GM23338 (cell line): ENCODE data around the gene VOPP1.
"Not testable (repeated sequence)": the region's sequence is repeated elsewhere in the genome, so short reads cannot be mapped to it uniquely, and the experiment has no call there.

Source experiments
- CREB1 ChIP-seq: fragments of 250-450 bp; sonication (Bioruptor Pico); IDR thresholded peaks from 2 replicates; pipeline ENCODE4 v1.5.0; 2020; ENCODE audit warnings: low read depth, mild to moderate bottlenecking, moderate library complexity
- EZH2 ChIP-seq: fragments of 200-600 bp; sonication (generic); IDR thresholded peaks from one replicate; pipeline ENCODE4 v1.8.0; 2017; ENCODE audit warnings: antibody characterized with exemption, mild to moderate bottlenecking, low read depth; ENCODE audit not compliant: unreplicated experiment
- EZH2phosphoT487 ChIP-seq: fragments of 200-600 bp; sonication (generic); IDR thresholded peaks from one replicate; pipeline ENCODE4 v1.8.1; 2018; ENCODE audit warnings: antibody characterized with exemption; ENCODE audit not compliant: unreplicated experiment
- JUNB ChIP-seq: IDR thresholded peaks from one replicate; pipeline ENCODE4 v1.6.1; 2016; ENCODE audit warnings: antibody characterized with exemption; ENCODE audit not compliant: unreplicated experiment
- POLR2AphosphoS5 ChIP-seq: IDR thresholded peaks from 2 replicates; pipeline ENCODE4 v1.6.1; 2016; ENCODE audit warnings: antibody characterized with exemption, low read depth
- ZNF331 ChIP-seq: fragments of 250-450 bp; sonication (Bioruptor Pico); IDR thresholded peaks from 2 replicates; pipeline ENCODE4 v1.5.0; 2020; ENCODE audit warnings: low read depth, mild to moderate bottlenecking, moderate library complexity
- TF ChIP-seq, protein P1 (sequence below), 2 experiments: fragments of 200-600 bp in 1 of 2; sonication (generic) in 1 of 2; conservative IDR thresholded peaks; 2 replicates each; pipeline versions ENCODE4 v1.5.1 to v1.6.1; 2016 to 2017; ENCODE audit warnings: antibody characterized with exemption in 2 of 2, low read depth in 2 of 2, mild to moderate bottlenecking in 2 of 2, moderate library complexity in 1 of 2
- TF ChIP-seq, protein P2 (sequence below): IDR thresholded peaks from one replicate; pipeline ENCODE4 v1.6.1; 2018; ENCODE audit warnings: antibody characterized with exemption; ENCODE audit not compliant: unreplicated experiment
- TF ChIP-seq, protein P3 (sequence below): IDR thresholded peaks from 2 replicates; pipeline ENCODE4 v1.6.1; 2016; ENCODE audit warnings: antibody characterized with exemption
- TF ChIP-seq, protein P4 (sequence below): fragments of 250-450 bp; sonication (Bioruptor Pico); IDR thresholded peaks from 2 replicates; pipeline ENCODE4 v1.5.0; 2020; ENCODE audit warnings: mild to moderate bottlenecking, moderate library complexity

DNA sequence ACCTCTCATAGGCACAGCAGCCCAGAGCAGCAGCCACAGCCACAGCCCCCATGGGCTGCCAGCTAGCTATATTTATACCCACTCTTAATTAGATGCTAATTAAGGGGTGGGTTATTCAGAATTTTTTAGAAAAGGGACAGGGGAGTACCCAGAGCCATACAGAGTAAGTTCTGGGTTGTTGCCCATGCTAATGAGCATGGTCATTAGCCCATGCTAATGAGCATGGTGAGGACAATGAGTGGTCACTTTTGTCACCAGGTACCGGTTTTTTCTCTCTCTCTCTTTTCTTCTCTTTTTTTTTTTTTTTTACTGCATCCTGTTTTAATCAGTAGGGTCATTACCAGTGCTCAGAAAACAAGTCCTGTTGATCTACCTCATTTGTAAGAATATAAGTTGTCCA is 37.4 kb upstream of the VOPP1 start:
- TF ChIP-seq, protein P1, sequence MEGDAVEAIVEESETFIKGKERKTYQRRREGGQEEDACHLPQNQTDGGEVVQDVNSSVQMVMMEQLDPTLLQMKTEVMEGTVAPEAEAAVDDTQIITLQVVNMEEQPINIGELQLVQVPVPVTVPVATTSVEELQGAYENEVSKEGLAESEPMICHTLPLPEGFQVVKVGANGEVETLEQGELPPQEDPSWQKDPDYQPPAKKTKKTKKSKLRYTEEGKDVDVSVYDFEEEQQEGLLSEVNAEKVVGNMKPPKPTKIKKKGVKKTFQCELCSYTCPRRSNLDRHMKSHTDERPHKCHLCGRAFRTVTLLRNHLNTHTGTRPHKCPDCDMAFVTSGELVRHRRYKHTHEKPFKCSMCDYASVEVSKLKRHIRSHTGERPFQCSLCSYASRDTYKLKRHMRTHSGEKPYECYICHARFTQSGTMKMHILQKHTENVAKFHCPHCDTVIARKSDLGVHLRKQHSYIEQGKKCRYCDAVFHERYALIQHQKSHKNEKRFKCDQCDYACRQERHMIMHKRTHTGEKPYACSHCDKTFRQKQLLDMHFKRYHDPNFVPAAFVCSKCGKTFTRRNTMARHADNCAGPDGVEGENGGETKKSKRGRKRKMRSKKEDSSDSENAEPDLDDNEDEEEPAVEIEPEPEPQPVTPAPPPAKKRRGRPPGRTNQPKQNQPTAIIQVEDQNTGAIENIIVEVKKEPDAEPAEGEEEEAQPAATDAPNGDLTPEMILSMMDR (conservative IDR thresholded peaks at IDR 0.05; ENCODE audit: low read depth in 2 of 2), result not testable (repeated sequence)
- not testable (repeated sequence) for TF ChIP-seq POLR2AphosphoS5; EZH2; EZH2phosphoT487; JUNB; ZNF331; CREB1 (CRISPR knock-in tag)
- TF ChIP-seq, protein P2, sequence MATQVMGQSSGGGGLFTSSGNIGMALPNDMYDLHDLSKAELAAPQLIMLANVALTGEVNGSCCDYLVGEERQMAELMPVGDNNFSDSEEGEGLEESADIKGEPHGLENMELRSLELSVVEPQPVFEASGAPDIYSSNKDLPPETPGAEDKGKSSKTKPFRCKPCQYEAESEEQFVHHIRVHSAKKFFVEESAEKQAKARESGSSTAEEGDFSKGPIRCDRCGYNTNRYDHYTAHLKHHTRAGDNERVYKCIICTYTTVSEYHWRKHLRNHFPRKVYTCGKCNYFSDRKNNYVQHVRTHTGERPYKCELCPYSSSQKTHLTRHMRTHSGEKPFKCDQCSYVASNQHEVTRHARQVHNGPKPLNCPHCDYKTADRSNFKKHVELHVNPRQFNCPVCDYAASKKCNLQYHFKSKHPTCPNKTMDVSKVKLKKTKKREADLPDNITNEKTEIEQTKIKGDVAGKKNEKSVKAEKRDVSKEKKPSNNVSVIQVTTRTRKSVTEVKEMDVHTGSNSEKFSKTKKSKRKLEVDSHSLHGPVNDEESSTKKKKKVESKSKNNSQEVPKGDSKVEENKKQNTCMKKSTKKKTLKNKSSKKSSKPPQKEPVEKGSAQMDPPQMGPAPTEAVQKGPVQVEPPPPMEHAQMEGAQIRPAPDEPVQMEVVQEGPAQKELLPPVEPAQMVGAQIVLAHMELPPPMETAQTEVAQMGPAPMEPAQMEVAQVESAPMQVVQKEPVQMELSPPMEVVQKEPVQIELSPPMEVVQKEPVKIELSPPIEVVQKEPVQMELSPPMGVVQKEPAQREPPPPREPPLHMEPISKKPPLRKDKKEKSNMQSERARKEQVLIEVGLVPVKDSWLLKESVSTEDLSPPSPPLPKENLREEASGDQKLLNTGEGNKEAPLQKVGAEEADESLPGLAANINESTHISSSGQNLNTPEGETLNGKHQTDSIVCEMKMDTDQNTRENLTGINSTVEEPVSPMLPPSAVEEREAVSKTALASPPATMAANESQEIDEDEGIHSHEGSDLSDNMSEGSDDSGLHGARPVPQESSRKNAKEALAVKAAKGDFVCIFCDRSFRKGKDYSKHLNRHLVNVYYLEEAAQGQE, result not testable (repeated sequence)
- TF ChIP-seq, protein P3, sequence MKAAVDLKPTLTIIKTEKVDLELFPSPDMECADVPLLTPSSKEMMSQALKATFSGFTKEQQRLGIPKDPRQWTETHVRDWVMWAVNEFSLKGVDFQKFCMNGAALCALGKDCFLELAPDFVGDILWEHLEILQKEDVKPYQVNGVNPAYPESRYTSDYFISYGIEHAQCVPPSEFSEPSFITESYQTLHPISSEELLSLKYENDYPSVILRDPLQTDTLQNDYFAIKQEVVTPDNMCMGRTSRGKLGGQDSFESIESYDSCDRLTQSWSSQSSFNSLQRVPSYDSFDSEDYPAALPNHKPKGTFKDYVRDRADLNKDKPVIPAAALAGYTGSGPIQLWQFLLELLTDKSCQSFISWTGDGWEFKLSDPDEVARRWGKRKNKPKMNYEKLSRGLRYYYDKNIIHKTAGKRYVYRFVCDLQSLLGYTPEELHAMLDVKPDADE, result not testable (repeated sequence)
- TF ChIP-seq, protein P4, sequence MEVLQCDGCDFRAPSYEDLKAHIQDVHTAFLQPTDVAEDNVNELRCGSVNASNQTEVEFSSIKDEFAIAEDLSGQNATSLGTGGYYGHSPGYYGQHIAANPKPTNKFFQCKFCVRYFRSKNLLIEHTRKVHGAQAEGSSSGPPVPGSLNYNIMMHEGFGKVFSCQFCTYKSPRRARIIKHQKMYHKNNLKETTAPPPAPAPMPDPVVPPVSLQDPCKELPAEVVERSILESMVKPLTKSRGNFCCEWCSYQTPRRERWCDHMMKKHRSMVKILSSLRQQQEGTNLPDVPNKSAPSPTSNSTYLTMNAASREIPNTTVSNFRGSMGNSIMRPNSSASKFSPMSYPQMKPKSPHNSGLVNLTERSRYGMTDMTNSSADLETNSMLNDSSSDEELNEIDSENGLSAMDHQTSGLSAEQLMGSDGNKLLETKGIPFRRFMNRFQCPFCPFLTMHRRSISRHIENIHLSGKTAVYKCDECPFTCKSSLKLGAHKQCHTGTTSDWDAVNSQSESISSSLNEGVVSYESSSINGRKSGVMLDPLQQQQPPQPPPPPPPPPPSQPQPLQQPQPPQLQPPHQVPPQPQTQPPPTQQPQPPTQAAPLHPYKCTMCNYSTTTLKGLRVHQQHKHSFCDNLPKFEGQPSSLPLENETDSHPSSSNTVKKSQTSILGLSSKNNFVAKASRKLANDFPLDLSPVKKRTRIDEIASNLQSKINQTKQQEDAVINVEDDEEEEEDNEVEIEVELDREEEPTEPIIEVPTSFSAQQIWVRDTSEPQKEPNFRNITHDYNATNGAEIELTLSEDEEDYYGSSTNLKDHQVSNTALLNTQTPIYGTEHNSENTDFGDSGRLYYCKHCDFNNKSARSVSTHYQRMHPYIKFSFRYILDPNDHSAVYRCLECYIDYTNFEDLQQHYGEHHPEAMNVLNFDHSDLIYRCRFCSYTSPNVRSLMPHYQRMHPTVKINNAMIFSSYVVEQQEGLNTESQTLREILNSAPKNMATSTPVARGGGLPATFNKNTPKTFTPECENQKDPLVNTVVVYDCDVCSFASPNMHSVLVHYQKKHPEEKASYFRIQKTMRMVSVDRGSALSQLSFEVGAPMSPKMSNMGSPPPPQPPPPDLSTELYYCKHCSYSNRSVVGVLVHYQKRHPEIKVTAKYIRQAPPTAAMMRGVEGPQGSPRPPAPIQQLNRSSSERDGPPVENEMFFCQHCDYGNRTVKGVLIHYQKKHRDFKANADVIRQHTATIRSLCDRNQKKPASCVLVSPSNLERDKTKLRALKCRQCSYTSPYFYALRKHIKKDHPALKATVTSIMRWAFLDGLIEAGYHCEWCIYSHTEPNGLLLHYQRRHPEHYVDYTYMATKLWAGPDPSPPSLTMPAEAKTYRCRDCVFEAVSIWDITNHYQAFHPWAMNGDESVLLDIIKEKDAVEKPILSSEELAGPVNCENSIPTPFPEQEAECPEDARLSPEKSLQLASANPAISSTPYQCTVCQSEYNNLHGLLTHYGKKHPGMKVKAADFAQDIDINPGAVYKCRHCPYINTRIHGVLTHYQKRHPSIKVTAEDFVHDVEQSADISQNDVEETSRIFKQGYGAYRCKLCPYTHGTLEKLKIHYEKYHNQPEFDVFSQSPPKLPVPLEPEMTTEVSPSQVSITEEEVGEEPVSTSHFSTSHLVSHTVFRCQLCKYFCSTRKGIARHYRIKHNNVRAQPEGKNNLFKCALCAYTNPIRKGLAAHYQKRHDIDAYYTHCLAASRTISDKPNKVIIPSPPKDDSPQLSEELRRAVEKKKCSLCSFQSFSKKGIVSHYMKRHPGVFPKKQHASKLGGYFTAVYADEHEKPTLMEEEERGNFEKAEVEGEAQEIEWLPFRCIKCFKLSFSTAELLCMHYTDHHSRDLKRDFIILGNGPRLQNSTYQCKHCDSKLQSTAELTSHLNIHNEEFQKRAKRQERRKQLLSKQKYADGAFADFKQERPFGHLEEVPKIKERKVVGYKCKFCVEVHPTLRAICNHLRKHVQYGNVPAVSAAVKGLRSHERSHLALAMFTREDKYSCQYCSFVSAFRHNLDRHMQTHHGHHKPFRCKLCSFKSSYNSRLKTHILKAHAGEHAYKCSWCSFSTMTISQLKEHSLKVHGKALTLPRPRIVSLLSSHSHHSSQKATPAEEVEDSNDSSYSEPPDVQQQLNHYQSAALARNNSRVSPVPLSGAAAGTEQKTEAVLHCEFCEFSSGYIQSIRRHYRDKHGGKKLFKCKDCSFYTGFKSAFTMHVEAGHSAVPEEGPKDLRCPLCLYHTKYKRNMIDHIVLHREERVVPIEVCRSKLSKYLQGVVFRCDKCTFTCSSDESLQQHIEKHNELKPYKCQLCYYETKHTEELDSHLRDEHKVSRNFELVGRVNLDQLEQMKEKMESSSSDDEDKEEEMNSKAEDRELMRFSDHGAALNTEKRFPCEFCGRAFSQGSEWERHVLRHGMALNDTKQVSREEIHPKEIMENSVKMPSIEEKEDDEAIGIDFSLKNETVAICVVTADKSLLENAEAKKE, result not testable (repeated sequence)
